COLO829 (cell line): ENCODE results near the gene HTR1B.

ENCODE experiments used
- DNase-seq: peaks from one replicate; pipeline ENCODE4 v3.0.0; 2012; ENCODE audit warnings: low spot score

Gene HTR1B

DNA sequence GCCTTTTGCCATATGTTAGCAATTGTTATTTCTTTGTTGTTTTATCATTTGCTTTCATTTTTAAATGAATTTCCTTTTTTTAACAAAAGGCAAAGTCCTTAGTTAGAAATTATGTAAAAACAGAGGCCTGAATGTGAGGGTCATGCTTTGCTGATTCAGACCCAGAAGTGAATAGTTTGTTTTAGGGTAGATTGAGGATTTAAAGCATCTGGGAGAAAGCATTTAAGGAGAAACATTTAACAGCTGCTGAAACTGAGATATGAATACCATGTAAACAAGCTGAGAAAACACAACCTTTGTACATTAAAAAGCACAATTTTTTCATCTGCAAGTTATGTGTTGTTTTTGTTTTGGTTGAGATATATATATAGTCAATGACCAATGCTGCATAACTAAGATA lies 8.0 kb downstream of the HTR1B start:
- no peak for DNase-seq

DNA sequence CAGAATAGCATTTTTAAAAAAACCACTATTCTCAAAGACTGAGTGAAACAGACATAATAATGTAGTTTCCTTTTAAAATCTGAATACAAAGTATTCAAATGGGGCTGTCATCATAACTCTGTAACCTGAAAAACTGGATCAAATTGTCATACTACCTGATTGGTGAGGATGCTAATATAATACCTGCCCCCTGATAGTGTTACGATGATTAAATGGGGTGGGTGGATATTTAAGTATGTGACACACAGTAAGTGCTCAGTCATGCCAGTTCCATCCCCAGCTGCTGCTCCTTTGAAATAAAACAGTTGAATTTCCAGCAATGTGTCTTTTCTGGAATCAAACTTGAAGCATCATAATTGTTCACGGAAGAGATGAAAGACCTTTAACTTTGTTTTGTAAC lies 8.9 kb downstream of the HTR1B start:
- no peak for DNase-seq

DNA sequence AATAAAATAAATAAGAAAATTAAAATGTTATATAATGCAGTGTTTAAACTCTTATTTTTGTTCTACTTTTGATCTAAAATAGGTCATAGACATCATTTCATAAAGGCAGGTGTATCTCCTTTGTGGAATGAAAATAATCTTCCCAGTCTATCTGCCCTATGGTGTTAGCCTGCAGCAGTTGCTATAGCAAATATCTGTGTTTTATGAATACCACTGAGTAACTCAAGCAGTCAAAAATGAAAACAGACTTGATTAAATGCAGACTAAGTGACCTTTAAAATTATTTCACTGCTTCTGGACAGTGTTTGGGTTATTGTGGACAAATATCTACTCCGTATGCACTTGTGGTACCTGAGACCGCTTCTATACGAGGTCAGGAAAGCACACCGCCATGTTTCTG lies 11.8 kb downstream of the HTR1B start:
- DNase-seq = no peak

DNA sequence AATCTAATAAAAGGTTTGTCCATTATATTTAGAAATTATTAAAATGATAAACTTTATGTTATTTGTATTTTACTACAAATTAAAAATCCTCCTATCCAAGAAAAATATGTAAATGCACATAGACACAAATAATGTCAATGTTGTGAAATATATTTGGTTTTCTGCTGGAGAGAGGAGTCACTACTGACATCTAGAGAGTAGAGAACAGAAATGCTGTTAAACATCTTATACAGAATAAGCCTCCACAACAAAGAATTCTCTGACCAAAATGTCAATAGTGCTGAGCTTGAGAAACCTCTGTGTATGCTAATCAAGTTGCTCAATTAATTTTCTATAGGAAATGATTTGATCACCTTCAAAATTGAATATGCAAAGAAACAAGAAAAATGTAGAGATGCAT lies 12.4 kb downstream of the HTR1B start:
- DNase-seq = no peak

DNA sequence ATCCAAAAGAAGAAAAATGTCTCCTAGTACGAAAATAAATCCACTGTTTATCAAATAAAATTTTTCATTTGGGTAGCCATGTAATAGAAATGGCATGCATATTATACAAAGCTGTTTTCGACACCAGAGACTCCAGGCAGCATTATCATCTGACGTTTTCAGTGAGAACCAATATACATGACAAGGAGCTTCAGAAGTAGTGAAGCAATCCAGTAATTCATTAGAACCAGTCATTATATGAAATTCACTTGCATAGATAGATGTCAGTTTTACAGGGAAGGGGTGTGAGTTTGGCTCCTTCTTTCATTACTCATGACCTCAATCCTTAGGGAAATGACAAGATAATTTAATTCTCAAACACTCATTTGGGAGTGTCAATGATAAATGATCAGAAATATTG lies 14.7 kb downstream of the HTR1B start:
- DNase-seq = no peak

DNA sequence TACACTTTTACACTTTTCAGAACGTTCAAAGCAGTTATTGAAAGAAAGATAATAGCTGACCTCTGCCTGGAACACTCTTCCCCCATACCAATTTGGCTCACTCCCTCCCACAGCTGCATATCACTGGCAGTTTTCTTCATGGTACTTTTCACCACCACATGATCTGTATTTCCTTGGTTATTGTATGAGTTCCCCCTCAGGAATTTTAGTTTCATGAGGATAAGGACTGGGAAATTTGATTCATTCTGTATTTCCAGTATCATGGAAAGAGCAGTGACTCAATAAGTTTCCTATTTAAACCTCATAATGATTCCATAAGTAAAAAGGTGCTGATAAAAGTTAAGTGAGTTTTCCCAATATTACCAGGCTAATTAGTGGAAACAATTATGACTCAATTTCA lies 16.0 kb downstream of the HTR1B start:
- DNase-seq = no peak

DNA sequence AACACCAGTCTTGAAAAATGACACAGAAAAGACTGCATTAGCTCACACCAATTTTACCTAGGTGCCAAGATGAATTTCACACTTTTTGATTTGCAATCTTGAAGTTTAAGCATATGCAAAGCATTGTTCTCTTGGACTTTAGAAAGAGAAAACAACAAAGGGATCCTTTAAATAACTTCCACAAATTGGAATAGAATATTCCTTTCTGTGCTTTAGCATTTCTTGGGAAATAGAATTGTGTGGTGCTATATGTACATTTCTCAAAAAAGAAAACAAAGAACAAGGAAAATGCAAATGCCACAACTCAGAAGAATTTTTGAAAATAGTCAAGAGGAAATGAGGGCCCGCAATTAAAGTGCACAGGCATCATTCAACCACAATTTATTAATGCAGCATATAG lies 17.0 kb downstream of the HTR1B start:
- DNase-seq = no peak

DNA sequence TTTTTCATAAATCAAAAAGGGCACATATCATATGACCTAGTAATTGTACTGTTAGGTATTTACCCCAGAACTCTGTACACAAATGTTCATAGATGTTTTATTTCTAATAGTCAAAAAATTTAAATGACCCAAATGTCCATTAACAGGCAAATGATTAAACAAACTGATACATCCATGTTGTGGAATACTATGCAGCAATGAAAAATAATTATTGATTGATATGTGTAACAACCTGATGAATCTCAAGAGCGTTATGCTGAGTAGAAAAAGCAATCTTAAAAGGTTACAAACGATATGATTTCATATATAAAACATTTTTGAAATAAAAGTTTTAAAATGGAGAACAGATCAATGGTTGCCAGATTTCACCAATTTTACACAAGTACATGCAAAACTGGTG lies 18.1 kb downstream of the HTR1B start:
- DNase-seq = no peak

DNA sequence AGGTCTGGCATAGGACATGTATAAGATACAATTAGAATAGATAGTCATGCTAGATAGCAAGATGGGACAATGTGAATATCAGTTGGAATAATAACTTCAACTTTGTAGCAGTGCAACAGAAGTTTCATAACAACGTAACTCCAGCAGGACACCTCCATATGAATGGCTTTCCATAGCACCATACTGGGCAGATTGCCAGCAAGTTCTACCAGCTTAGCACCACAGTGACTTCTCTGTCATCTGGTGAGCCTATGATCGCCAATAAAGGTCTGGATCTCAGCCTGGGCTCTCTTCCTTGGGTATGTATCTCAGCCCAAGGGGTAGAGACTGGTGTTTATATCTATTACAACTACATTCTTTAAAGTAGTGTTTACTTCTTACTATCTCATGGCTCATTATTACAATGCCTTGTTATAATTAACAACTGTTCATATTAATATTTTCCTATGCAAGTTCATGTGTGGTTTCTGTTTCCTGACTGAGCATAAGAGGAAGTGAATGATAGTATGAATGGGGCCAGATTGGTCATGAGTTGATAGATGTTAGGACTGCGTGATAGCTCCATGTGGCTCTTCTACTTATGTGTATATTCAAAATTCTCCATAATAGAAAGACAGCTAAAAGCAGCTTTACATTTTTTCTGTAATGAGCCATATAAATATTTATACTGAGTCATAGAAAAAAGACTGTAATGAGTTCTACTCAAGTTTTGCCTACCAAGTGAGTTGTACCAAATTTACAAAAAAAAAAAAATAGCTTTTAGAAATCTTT lies 22.9 kb downstream of the HTR1B start:
- no peak for DNase-seq

DNA sequence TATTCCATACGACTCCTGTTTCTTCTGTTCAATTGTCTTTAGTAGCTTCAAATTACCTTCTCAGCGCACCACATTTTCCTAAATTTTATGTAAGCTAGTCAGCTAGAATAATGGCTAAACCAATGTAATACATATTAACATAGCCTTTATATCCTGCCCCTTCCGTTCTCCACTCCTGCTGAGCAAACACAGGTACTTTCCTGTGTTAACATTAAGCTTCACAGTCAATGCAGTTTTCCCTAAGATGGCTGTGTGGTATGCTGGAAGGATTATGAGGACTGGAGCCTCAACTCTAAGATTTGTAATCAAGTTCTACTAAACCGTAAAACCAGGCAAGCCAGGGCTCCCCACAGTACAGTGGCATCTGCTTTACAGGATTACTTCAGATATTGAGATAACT lies 29.4 kb downstream of the HTR1B start:
- DNase-seq = no peak

DNA sequence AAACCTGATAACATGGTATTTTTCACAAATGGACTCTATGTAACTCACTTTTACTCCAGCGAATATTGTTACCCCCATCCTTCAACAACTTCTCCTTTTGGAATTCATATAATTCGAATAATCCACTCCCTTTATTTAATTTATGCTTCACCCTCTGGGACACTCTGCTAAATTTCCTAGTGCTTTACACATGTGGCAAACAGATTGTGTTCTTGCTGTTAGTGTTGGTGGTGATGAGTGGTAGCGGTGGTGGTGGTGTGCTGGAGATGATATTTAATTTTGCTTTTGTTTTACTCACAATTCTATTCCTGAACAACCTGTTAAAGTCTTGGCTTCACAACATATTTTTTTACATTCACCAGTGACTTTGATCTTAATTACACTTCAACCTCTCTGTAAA lies 32.8 kb downstream of the HTR1B start:
- DNase-seq = no peak

DNA sequence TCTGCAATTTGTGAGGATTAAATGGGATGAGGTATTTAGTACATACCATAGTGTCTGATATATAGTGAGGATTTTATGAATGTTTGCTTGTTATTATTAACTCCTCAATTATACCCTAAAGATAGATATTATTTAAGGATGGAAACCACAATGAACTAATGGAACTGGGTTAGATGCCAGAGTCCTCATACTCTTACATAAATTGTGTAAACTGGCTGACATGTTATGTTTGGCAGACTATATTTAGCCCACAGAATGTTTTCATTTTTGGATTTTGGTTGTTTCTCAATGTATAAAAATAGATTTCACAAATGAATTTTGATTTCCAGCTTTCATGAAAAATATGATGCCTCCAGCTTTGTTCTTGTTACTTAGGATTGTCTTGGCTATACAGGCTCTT lies 37.6 kb downstream of the HTR1B start:
- no peak for DNase-seq

DNA sequence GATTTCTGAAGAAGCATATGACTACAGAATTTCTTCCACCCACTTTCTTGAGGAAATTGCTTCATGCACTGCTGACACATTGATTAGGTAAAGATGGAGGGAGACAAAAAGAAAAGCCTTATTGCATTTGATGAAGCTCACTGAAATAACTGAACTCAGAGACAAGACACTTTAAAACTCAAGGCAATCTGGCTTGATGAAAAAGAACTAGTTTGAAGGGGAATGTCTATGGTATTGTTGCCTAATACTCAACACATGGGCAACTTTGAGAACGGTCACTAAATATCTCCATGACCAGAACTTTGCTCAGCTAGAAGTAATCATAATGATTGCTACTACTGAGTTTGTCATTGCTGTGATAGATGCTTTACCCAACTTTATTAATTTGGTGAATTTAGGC lies 38.1 kb downstream of the HTR1B start:
- DNase-seq = no peak

DNA sequence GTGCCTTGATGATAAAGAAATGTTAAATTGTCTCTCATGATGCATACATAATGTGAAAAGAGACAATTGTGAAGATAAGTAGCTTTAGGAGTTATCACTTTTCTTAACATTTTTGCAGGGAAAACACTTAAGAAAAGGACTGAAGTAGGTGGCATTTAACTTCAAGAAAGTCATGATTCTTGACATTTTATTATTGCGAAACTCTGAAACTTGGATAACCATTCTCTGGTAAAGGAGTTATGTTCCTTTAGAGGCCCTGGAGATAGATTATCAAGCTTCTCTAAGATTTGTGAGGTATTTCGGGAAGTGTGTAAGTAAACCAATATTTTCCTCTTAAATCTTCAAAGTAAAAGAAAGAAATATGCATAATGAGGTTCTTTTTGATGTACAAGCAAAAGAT lies 38.5 kb downstream of the HTR1B start:
- no peak for DNase-seq

DNA sequence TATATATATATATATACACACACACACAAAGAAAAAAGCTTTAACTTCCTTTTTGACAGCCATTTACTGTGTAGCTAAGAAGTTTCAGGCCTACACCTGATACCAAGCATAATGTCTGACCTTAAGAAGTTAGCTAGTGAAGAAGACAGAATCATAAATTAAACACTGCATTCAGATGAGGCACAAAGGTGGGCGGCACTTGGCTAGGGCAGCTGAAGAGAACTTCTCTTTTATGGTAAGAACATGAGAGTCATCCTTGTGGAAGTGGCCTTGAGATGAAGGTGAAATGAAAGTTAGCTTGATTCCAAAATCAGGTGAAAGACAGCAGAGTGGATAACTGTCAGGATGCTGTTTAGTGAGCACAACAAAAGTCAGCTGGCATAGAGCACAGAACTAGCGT lies 46.5 kb downstream of the HTR1B start:
- DNase-seq = no peak

DNA sequence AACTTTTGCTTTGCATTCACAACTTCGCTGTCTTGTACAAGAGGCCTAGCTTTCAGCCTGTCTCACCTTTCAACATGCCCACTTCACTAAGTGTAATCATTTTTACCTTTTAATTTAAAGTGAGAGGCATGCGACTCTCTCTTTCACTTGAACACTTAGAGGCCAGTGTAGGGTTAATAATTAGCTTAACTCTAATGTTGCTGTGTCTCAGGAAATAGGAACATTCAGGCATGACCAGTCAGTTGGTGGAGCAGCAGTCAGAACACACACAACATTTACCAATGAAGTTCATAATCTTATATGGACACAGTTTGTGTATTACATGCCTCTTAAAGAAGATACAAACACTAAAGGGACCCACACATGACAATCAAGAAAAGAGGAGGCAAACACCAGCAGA lies 47.6 kb downstream of the HTR1B start:
- DNase-seq = no peak
